AG04449 (cell line): ENCODE results near the gene ACOX3.

Experiments
- CTCF ChIA-PET: fragments of 350-600 bp; formaldehyde crosslinking; extraction: SDS; loops from one replicate; lab custom pipeline; 2021; ENCODE audit warnings: antibody characterized with exemption; lab: Yijun Ruan, JAX
- POLR2A ChIA-PET: fragments of 400-600, 350-600 bp; formaldehyde crosslinking; extraction: SDS; loops from one replicate; lab custom pipeline; 2020; ENCODE audit warnings: antibody characterized with exemption, inconsistent platforms; lab: Yijun Ruan, JAX
- DNase-seq: peaks from one replicate; pipeline ENCODE4 v3.0.0-alpha.2; 2010; ENCODE audit warnings: low read depth, low spot score
- H3K4me3 ChIP-seq: 2 replicates; pipeline ENCODE4 v1.5.1; 2011; ENCODE audit warnings: low read depth, mild to moderate bottlenecking, control low read depth, low read length
- CTCF ChIP-seq: IDR thresholded peaks from one replicate; pipeline ENCODE4 v1.5.1; 2011; ENCODE audit warnings: mild to moderate bottlenecking, moderate library complexity, low read length, control low read depth, inconsistent platforms; ENCODE audit not compliant: insufficient read depth; ENCODE audit errors: missing control alignments

Gene ACOX3

GRCh38 chr4:8463811-8464210 lies 23.3 kb upstream of the ACOX3 start:
- ChIA-PET CTCF (no interaction called here), POLR2A (no interaction called here)
- DNase-seq, result no peak
- no peak for TF ChIP-seq CTCF
- no peak overlapping the region for H3K4me3 ChIP-seq

GRCh38 chr4:8461616-8462015 lies 21.1 kb upstream of the ACOX3 start:
- POLR2A ChIA-PET, result interaction anchor here (0.6 kb wide), 1 partner anchor 10 kb away, joined by 4 read pairs; no protein-coding TSS in a partner anchor
- TF ChIP-seq CTCF, result no peak
- no peak for DNase-seq
- no peak overlapping the region for H3K4me3 ChIP-seq
- CTCF ChIA-PET, result interaction anchor here (0.9 to 3.8 kb wide), 2 partner anchors 8 to 11 kb away, joined by 5 to 37 read pairs; no protein-coding TSS in a partner anchor

- POLR2A ChIA-PET, result interaction anchor here (0.6 kb wide), 1 partner anchor 11 kb away, joined by 4 read pairs; no protein-coding TSS in a partner anchor
- no peak for DNase-seq
- CTCF ChIA-PET, result interaction anchor here (0.9 to 3.8 kb wide), 2 partner anchors 8 to 11 kb away, joined by 5 to 37 read pairs; no protein-coding TSS in a partner anchor
- TF ChIP-seq CTCF, result no peak
- no peak overlapping the region for H3K4me3 ChIP-seq
Measured at GRCh38 chr4:8461086-8461485, 20.6 kb upstream of the ACOX3 start.

GRCh38 chr4:8459867-8460445 lies 19.4 kb upstream of the ACOX3 start:
- DNase-seq, result no peak
- POLR2A ChIA-PET, result no interaction called here

GRCh38 chr4:8457646-8458252 lies 17.2 kb upstream of the ACOX3 start:
- POLR2A ChIA-PET, result no interaction called here
- TF ChIP-seq CTCF, result no peak
- no peak for DNase-seq
- H3K4me3 ChIP-seq, result no peak overlapping the region
- CTCF ChIA-PET, result interaction anchor here (1.6 kb wide), 1 partner anchor 11 kb away, joined by 6 read pairs; no protein-coding TSS in a partner anchor

More at GRCh38 chr4:8459867-8460445, 19.4 kb upstream of the ACOX3 start:
- CTCF ChIA-PET, result interaction anchor here (0.6 to 3.8 kb wide), 4 partner anchors 9 to 218 kb away, joined by 3 to 37 read pairs (median 4); partner anchors contain the start of gene CPZ
- H3K4me3 ChIP-seq, result no peak overlapping the region
- TF ChIP-seq CTCF, result no peak

GRCh38 chr4:8453957-8454356 lies 13.4 kb upstream of the ACOX3 start:
- no peak overlapping the region for H3K4me3 ChIP-seq
- DNase-seq, result no peak
- no peak for TF ChIP-seq CTCF
- ChIA-PET CTCF (interaction anchor here (1.2 to 4.7 kb wide), 3 partner anchors 15 to 154 kb away, joined by 4 to 37 read pairs (median 5); no protein-coding TSS in a partner anchor), POLR2A (no interaction called here)
